GM18511 (cell line): ENCODE results near the gene SLC34A1.
A peak's percentile ranks its signal among the peaks of the same experiment; 100 is the strongest.

ENCODE experiments used
- ATAC-seq: cut with Tn5 transposase; IDR thresholded peaks from one replicate; pipeline ENCODE4 v1.9.1; 2021; ENCODE audit warnings: mild to moderate bottlenecking, moderate library complexity; ENCODE audit not compliant: unreplicated experiment

SLC34A1 gene

GRCh38 chr5:177430140-177430951, 46.1 kb downstream of the SLC34A1 start:
- no peak for ATAC-seq

- no peak for ATAC-seq
Observed at GRCh38 chr5:177430972-177431316, 46.7 kb downstream of the SLC34A1 start.

GRCh38 chr5:177431317-177432142, 47.3 kb downstream of the SLC34A1 start:
- peak; percentile 60 for ATAC-seq

GRCh38 chr5:177432143-177432838, 48.1 kb downstream of the SLC34A1 start:
- ATAC-seq: no peak

- no peak for ATAC-seq
Observed at GRCh38 chr5:177432839-177433657, 48.8 kb downstream of the SLC34A1 start.

GRCh38 chr5:177433658-177434217, 49.5 kb downstream of the SLC34A1 start:
- ATAC-seq: no peak

- ATAC-seq: no peak
Observed at GRCh38 chr5:177434437-177434836, 50.2 kb downstream of the SLC34A1 start.

- no peak for ATAC-seq
Observed at GRCh38 chr5:177434942-177435738, 50.9 kb downstream of the SLC34A1 start.

GRCh38 chr5:177435847-177436536, 51.8 kb downstream of the SLC34A1 start:
- no peak for ATAC-seq

- ATAC-seq: no peak
Observed at GRCh38 chr5:177437623-177438022, 53.4 kb downstream of the SLC34A1 start.

- no peak for ATAC-seq
Observed at GRCh38 chr5:177438468-177438867, 54.2 kb downstream of the SLC34A1 start.

GRCh38 chr5:177439518-177440053, 55.4 kb downstream of the SLC34A1 start:
- ATAC-seq: no peak

- ATAC-seq: no peak
Observed at GRCh38 chr5:177440211-177440989, 56.2 kb downstream of the SLC34A1 start.

GRCh38 chr5:177440990-177441780, 57.0 kb downstream of the SLC34A1 start:
- no peak for ATAC-seq

- ATAC-seq: no peak
Observed at GRCh38 chr5:177442066-177442826, 58.0 kb downstream of the SLC34A1 start.
